H1 (cell line): Measurements from ENCODE around the gene CEBPE. TPM values are rescaled to one million over a fixed set of nuclear protein-coding genes. Genes with fewer than 3 reads are reported as not detected.

Source experiments
- CTCF ChIA-PET: fragments of 300-600 bp; sonication (Branson Sonifier 250); formaldehyde crosslinking; loops from one replicate; lab custom pipeline; 2021; ENCODE audit not compliant: partially characterized antibody; lab: Charles Lee
- POLR2A ChIA-PET: fragments of 300-600 bp; sonication (Branson Sonifier 250); formaldehyde crosslinking; loops from one replicate; lab custom pipeline; 2021; ENCODE audit warnings: inconsistent platforms; ENCODE audit not compliant: partially characterized antibody; lab: Charles Lee
- DNase-seq, 2 experiments: peaks; one replicate each; pipeline versions ENCODE4 v3.0.0 to v3.0.0-alpha.2; 2010 to 2022; ENCODE audit warnings: low spot score in 2 of 2, low read depth in 1 of 2, mixed read lengths in 1 of 2
- FAIRE-seq: peaks from 2 replicates; lab custom pipeline; 2011; peaks lifted over from hg19 to GRCh38; lab: Jason Lieb, UNC
- H2AFZ ChIP-seq: 2 replicates; pipeline ENCODE4 v1.8.1; 2012; ENCODE audit warnings: low read length, inconsistent platforms
- H2AK5ac ChIP-seq: 2 replicates; pipeline ENCODE4 v1.6.1; 2013; ENCODE audit warnings: low read depth, low read length
- H2BK120ac ChIP-seq: replicated peaks from 2 replicates; pipeline ENCODE3; 2013; ENCODE audit warnings: low read depth, low read length, inconsistent platforms
- H2BK12ac ChIP-seq: 2 replicates; pipeline ENCODE4 v1.6.1; 2013; ENCODE audit warnings: low read depth, low read length
- H2BK15ac ChIP-seq: 2 replicates; pipeline ENCODE4 v1.6.1; 2013; ENCODE audit warnings: low read length
- H2BK20ac ChIP-seq: 2 replicates; pipeline ENCODE4 v1.6.1; 2013; ENCODE audit warnings: low read length
- H2BK5ac ChIP-seq: 2 replicates; pipeline ENCODE4 v1.6.1; 2013; ENCODE audit warnings: low read depth, low read length
- H3K14ac ChIP-seq: 2 replicates; pipeline ENCODE4 v1.6.1; 2013; ENCODE audit warnings: inconsistent platforms; ENCODE audit not compliant: insufficient read length
- H3K18ac ChIP-seq: 2 replicates; pipeline ENCODE4 v1.6.1; 2013; ENCODE audit warnings: low read length; ENCODE audit errors: extremely low read depth
- H3K23ac ChIP-seq: 2 replicates; pipeline ENCODE4 v1.6.1; 2013; ENCODE audit warnings: inconsistent platforms; ENCODE audit not compliant: insufficient read length
- H3K23me2 ChIP-seq: 2 replicates; pipeline ENCODE4 v1.6.1; 2013; ENCODE audit warnings: low read depth, low read length
- H3K27ac ChIP-seq: 2 replicates; pipeline ENCODE4 v1.6.1; 2011; ENCODE audit warnings: low read depth, low read length, inconsistent platforms
- H3K27me3 ChIP-seq, 4 experiments: replicated peaks in 1 of 4; 1 replicate in 1 of 4; 2 replicates in 3 of 4; pipeline versions ENCODE4 v1.6.1 to v1.8.1; 2011 to 2013; ENCODE audit warnings: low read length in 3 of 4, mild to moderate bottlenecking in 3 of 4, inconsistent platforms in 2 of 4, mixed read lengths in 2 of 4, moderate library complexity in 1 of 4; ENCODE audit not compliant: control insufficient read depth in 3 of 4, insufficient read depth in 3 of 4; ENCODE audit errors: extremely low read depth in 1 of 4
- H3K36me3 ChIP-seq, 4 experiments: 2 replicates each; pipeline versions ENCODE4 v1.6.1 to v1.8.1; 2011 to 2013; ENCODE audit warnings: mild to moderate bottlenecking in 4 of 4, low read length in 3 of 4, moderate library complexity in 2 of 4, control low read depth in 1 of 4, inconsistent platforms in 1 of 4; ENCODE audit not compliant: insufficient read depth in 4 of 4, control insufficient read depth in 2 of 4
- H3K4ac ChIP-seq: replicated peaks from 2 replicates; pipeline ENCODE3; 2013; ENCODE audit warnings: low read length, low read depth, mixed read lengths, inconsistent platforms; ENCODE audit not compliant: insufficient read length
- H3K4me1 ChIP-seq, 4 experiments: replicated peaks in 1 of 4; 1 replicate in 1 of 4; 2 replicates in 3 of 4; pipeline versions ENCODE4 v1.6.1 to v1.8.1; 2011 to 2013; ENCODE audit warnings: low read length in 3 of 4, inconsistent platforms in 2 of 4, mixed read lengths in 1 of 4; ENCODE audit not compliant: insufficient read depth in 4 of 4, control insufficient read depth in 3 of 4
- H3K4me2 ChIP-seq, 2 experiments: 2 replicates each; pipeline versions ENCODE4 v1.6.1 to v1.8.1; 2011 to 2013; ENCODE audit warnings: low read depth in 2 of 2, low read length in 2 of 2, control low read depth in 1 of 2, inconsistent platforms in 1 of 2, mild to moderate bottlenecking in 1 of 2; ENCODE audit not compliant: insufficient read depth in 1 of 2
- H3K4me3 ChIP-seq, 4 experiments: fragments of 200-600, 300-600 bp in 1 of 4; sonication (generic), shearing (Covaris generic), sonication (Bioruptor Twin) in 1 of 4; 2 replicates each; pipeline versions ENCODE4 v1.5.1 to v1.8.1; 2011 to 2016; ENCODE audit warnings: low read length in 4 of 4, low read depth in 3 of 4, control low read depth in 2 of 4, inconsistent platforms in 2 of 4, mild to moderate bottlenecking in 2 of 4, mixed read lengths in 1 of 4, moderate library complexity in 1 of 4; ENCODE audit not compliant: insufficient read depth in 2 of 4; ENCODE audit errors: extremely low read depth in 1 of 4
- H3K56ac ChIP-seq: replicated peaks from 2 replicates; pipeline ENCODE3; 2013; ENCODE audit warnings: low read depth, mild to moderate bottlenecking, mixed read lengths, low read length, inconsistent platforms; ENCODE audit not compliant: insufficient read length
- H3K79me1 ChIP-seq: 2 replicates; pipeline ENCODE4 v1.6.1; 2013; ENCODE audit warnings: low read depth, low read length, control low read depth
- H3K79me2 ChIP-seq, 2 experiments: 2 replicates each; pipeline versions ENCODE4 v1.6.1 to v1.8.1; 2012 to 2013; ENCODE audit warnings: low read length in 2 of 2, mild to moderate bottlenecking in 2 of 2, inconsistent platforms in 1 of 2; ENCODE audit not compliant: insufficient read depth in 2 of 2, control insufficient read depth in 1 of 2
- H3K9ac ChIP-seq, 4 experiments: replicated peaks in 1 of 4; 1 replicate in 1 of 4; 2 replicates in 3 of 4; pipeline versions ENCODE4 v1.6.1 to v1.8.1; 2011 to 2013; ENCODE audit warnings: low read depth in 3 of 4, low read length in 3 of 4, control low read depth in 2 of 4, mild to moderate bottlenecking in 2 of 4, moderate library complexity in 2 of 4, inconsistent platforms in 1 of 4; ENCODE audit errors: extremely low read depth in 1 of 4
- H3K9me3 ChIP-seq, 2 experiments: 2 replicates each; pipeline versions ENCODE4 v1.6.1 to v1.8.1; 2012 to 2013; ENCODE audit warnings: mild to moderate bottlenecking in 2 of 2, moderate library complexity in 2 of 2, control low read depth in 1 of 2, inconsistent platforms in 1 of 2, low read depth in 1 of 2, low read length in 1 of 2, mixed read lengths in 1 of 2; ENCODE audit not compliant: insufficient read depth in 2 of 2
- H4K20me1 ChIP-seq, 2 experiments: replicated peaks in 1 of 2; 2 replicates each; pipeline versions ENCODE3 to v1.8.1; 2011 to 2013; ENCODE audit warnings: inconsistent platforms in 2 of 2, low read length in 2 of 2, mild to moderate bottlenecking in 1 of 2; ENCODE audit not compliant: insufficient read depth in 2 of 2, control insufficient read depth in 1 of 2
- H4K5ac ChIP-seq: 2 replicates; pipeline ENCODE4 v1.6.1; 2013; ENCODE audit warnings: low read length, low read depth, mixed read lengths, inconsistent platforms; ENCODE audit not compliant: insufficient read length
- H4K8ac ChIP-seq: 2 replicates; pipeline ENCODE4 v1.8.0; 2013; ENCODE audit warnings: mild to moderate bottlenecking, moderate library complexity, low read length, inconsistent platforms; ENCODE audit not compliant: insufficient read depth; ENCODE audit errors: extremely low read depth
- H4K91ac ChIP-seq: replicated peaks from 2 replicates; pipeline ENCODE3; 2013; ENCODE audit warnings: low read length, mixed read lengths, inconsistent platforms; ENCODE audit not compliant: insufficient read length
- BACH1 ChIP-seq: IDR thresholded peaks from 2 replicates; pipeline ENCODE4 v1.6.1; 2012; ENCODE audit warnings: low read length, improper control_type of control experiment
- CEBPB ChIP-seq: IDR thresholded peaks from 2 replicates; pipeline ENCODE4 v1.6.1; 2012; ENCODE audit warnings: low read depth, low read length
- CREB1 ChIP-seq: IDR thresholded peaks from 2 replicates; pipeline ENCODE4 v1.6.1; 2012; ENCODE audit warnings: inconsistent platforms
- EGR1 ChIP-seq: IDR thresholded peaks from 2 replicates; pipeline ENCODE4 v1.6.1; 2011; ENCODE audit warnings: low read depth, low read length, borderline replicate concordance
- EZH2 ChIP-seq: fragments of 200-600 bp; sonication (generic); IDR thresholded peaks from 2 replicates; pipeline ENCODE4 v1.7.1; 2012; ENCODE audit warnings: low read depth, mild to moderate bottlenecking, moderate library complexity, low read length, inconsistent platforms; ENCODE audit not compliant: severe bottlenecking
- POLR2A ChIP-seq, 2 experiments: IDR thresholded peaks; 1 replicate in 1 of 2; 2 replicates in 1 of 2; pipeline ENCODE4 v1.6.1; 2011; ENCODE audit warnings: low read depth in 2 of 2, low read length in 2 of 2, mild to moderate bottlenecking in 2 of 2; ENCODE audit errors: control extremely low read depth in 1 of 2
- RAD21 ChIP-seq, 2 experiments: IDR thresholded peaks in 1 of 2; conservative IDR thresholded peaks in 1 of 2; 2 replicates each; pipeline ENCODE4 v1.6.1; 2011; ENCODE audit warnings: low read depth in 2 of 2, low read length in 2 of 2, improper control_type of control experiment in 1 of 2, inconsistent platforms in 1 of 2, mild to moderate bottlenecking in 1 of 2, moderate library complexity in 1 of 2
- RBBP5 ChIP-seq: IDR thresholded peaks from 2 replicates; pipeline ENCODE4 v1.7.1; 2012; ENCODE audit warnings: low read depth, mild to moderate bottlenecking, inconsistent platforms, low read length, moderate library complexity, borderline replicate concordance
- RXRA ChIP-seq: IDR thresholded peaks from 2 replicates; pipeline ENCODE4 v1.6.1; 2011; ENCODE audit warnings: low read depth, mild to moderate bottlenecking, low read length, moderate library complexity; ENCODE audit not compliant: insufficient read depth
- SIN3A ChIP-seq, 2 experiments: IDR thresholded peaks in 1 of 2; conservative IDR thresholded peaks in 1 of 2; 2 replicates each; pipeline ENCODE4 v1.6.1; 2011 to 2012; ENCODE audit warnings: low read length in 2 of 2, improper control_type of control experiment in 1 of 2, low read depth in 1 of 2, mild to moderate bottlenecking in 1 of 2
- SIRT6 ChIP-seq: IDR thresholded peaks from one replicate; pipeline ENCODE4 v1.7.1; 2012; ENCODE audit warnings: low read length, inconsistent platforms
- TAF7 ChIP-seq: optimal IDR thresholded peaks from 2 replicates; pipeline ENCODE3; 2011; ENCODE audit warnings: low read depth, mild to moderate bottlenecking, inconsistent platforms, low read length, moderate library complexity, borderline replicate concordance
- TBP ChIP-seq: IDR thresholded peaks from 2 replicates; pipeline ENCODE4 v1.6.1; 2011; ENCODE audit warnings: low read depth, low read length, improper control_type of control experiment
- ZNF274 ChIP-seq: IDR thresholded peaks from 2 replicates; pipeline ENCODE4 v1.7.0; 2012; ENCODE audit warnings: low read length, borderline replicate concordance; ENCODE audit errors: extremely low read depth
- WGBS, 2 experiments: shearing (Covaris generic) in 1 of 2; methylation state at CpG; one replicate each; pipeline versions ENCODE4 v1.1.6 to v1.1.7; 2013 to 2015; ENCODE audit warnings: low lambda C conversion rate in 2 of 2, mixed read lengths in 2 of 2, inconsistent platforms in 1 of 2, low coverage in 1 of 2, missing lambda C conversion rate in 1 of 2; ENCODE audit not compliant: insufficient replicate concordance in 2 of 2, insufficient coverage in 1 of 2, insufficient read length in 1 of 2; ENCODE audit errors: extremely low coverage in 1 of 2, missing lambda C conversion rate in 1 of 2; 5-methylcytosine and 5-hydroxymethylcytosine counted together
- polyA plus RNA-seq, 7 experiments: library from polyadenylated mRNA; depleted of rRNA in 3 of 7; stranded (reverse) in 5 of 7; unstranded in 2 of 7; fragments of >200 nt in 5 of 7; fragments of 200-250 nt in 2 of 7; gene quantifications; 1 replicate in 5 of 7; 2 replicates in 1 of 7; 4 replicates in 1 of 7; pipeline versions ENCODE4 v1.2.1 to v1.2.3, GENCODE V29; 2011 to 2013; ENCODE audit warnings: missing spikeins in 2 of 7, mixed read lengths in 2 of 7
- total RNA-seq: library from RNA; stranded (reverse); fragmentation: NEBNext Ultra II Directional; extraction: Animal tissue kit (Norgen Biotek cat#: 25700); gene quantifications from 2 replicates; pipeline ENCODE4 v1.2.1, GENCODE V29; 2021

Gene CEBPE
- total and polyA plus RNA-seq, 2 of the 8 experiments (the other 6 are each of a cell fraction or from before 2014, with no cell fraction given), result 0.05 TPM; not detected in 1

- Histone ChIP-seq H3K56ac (no peak overlapping the region), H3K79me2 (no peaks in the 10 kb centered on the region), H4K8ac (no peak overlapping the region), H4K20me1 (peaks cover 2 to 3% of the 10 kb centered on the region in 2 experiments), H3K9me3 (no peaks in the 10 kb centered on the region), H3K4ac (no peak overlapping the region), H3K36me3 (peaks cover 7 to 40% (median 25%) of the 10 kb centered on the region in 4 experiments; a peak in 6 of 8 replicates), H3K18ac (no peak overlapping the region), H3K4me3 (no peak overlapping the region), H2AK5ac (no peak overlapping the region), H3K9ac (no peak overlapping the region), H3K4me1 (no peaks in the 10 kb centered on the region), H2BK12ac (no peak overlapping the region), H3K23me2 (no peaks in the 10 kb centered on the region; the same call in 1 of the 2 replicates), H2AFZ (no peak overlapping the region), H2BK5ac (no peak overlapping the region), H4K5ac (no peak overlapping the region), H3K27ac (no peak overlapping the region), H3K79me1 (no peaks in the 10 kb centered on the region), H3K23ac (no peak overlapping the region), H2BK15ac (no peak overlapping the region), H4K91ac (no peak overlapping the region), H3K27me3 (no peaks in the 10 kb centered on the region), H2BK20ac (no peak overlapping the region), H2BK120ac (no peak overlapping the region), H3K4me2 (no peak overlapping the region), H3K14ac (no peak overlapping the region)
- 89% methylated on average over 11 of the region's 11 CpGs; no CpG with 5 or more reads in 1 of the 2 experiments for WGBS, 2 experiments
- ChIA-PET POLR2A (interaction anchor here (2.2 kb wide), 1 partner anchor 11 kb away, joined by 9 read pairs; no protein-coding TSS in a partner anchor), CTCF (interaction anchor here (0.8 to 1.4 kb wide), 5 partner anchors 14 to 133 kb away, joined by 3 to 5 read pairs (median 3); no protein-coding TSS in a partner anchor)
- FAIRE-seq, result no peak
- DNase-seq, result no peak
- TF ChIP-seq RBBP5 (no peak), BACH1 (no peak), CREB1 (no peak), RXRA (no peak), RAD21 (IDR thresholded peaks at IDR 0.05 in 1 of 2, conservative IDR thresholded peaks at IDR 0.05 in 1 of 2; ENCODE audit: low read depth in 2 of 2, low read length in 2 of 2) (no peak), ZNF274 (no peak), EZH2 (no peak), SIN3A (conservative IDR thresholded peaks at IDR 0.05 in 1 of 2, IDR thresholded peaks at IDR 0.05 in 1 of 2; ENCODE audit: low read depth in 1 of 2, low read length in 2 of 2) (no peak), TAF7 (no peak), TBP (no peak), EGR1 (no peak), SIRT6 (no peak), CEBPB (no peak), POLR2A (IDR thresholded peaks at IDR 0.05; ENCODE audit: control extremely low read depth in 1 of 2, low read depth in 2 of 2, low read length in 2 of 2) (no peak)
Observed at GRCh38 chr14:23137192-23137812, 18.2 kb upstream of the CEBPE start.
